SU-DHL-6 (cell line): ENCODE results near the gene ATP7A.

Source experiments
- H2AFZ ChIP-seq: fragments of 200-600 bp; sonication (generic); 2 replicates; pipeline ENCODE4 v1.6.1; 2014; ENCODE audit warnings: low read depth, mild to moderate bottlenecking, moderate library complexity, mixed read lengths, antibody characterized with exemption, low read length; ENCODE audit not compliant: severe bottlenecking
- H3F3A ChIP-seq: fragments of 200-600 bp; shearing (Covaris generic); 2 replicates; pipeline ENCODE4 v1.6.0; 2016; ENCODE audit warnings: antibody characterized with exemption, mild to moderate bottlenecking; ENCODE audit not compliant: insufficient read depth
- H3K27ac ChIP-seq: fragments of 200-600 bp; sonication (generic); 2 replicates; pipeline ENCODE4 v1.5.1; 2016; ENCODE audit warnings: low read depth, mild to moderate bottlenecking, low read length, moderate library complexity, mixed read lengths
- H3K27me3 ChIP-seq: fragments of 200-600 bp; sonication (generic), shearing (Covaris generic); 2 replicates; pipeline ENCODE4 v1.6.0; 2014; ENCODE audit warnings: mild to moderate bottlenecking, low read length
- H3K36me3 ChIP-seq: fragments of 200-600 bp; sonication (generic); 2 replicates; pipeline ENCODE4 v1.6.1; 2014; ENCODE audit warnings: mild to moderate bottlenecking, low read length, mixed read lengths
- H3K4me2 ChIP-seq: fragments of 300-600, 200-600 bp; shearing (Covaris generic), sonication (generic); 2 replicates; pipeline ENCODE4 v1.6.0; 2014; ENCODE audit warnings: low read length, low read depth, mild to moderate bottlenecking; ENCODE audit not compliant: poor library complexity, severe bottlenecking
- H3K4me3 ChIP-seq: fragments of 200-600 bp; sonication (generic); 2 replicates; pipeline ENCODE4 v1.5.1; 2014; ENCODE audit warnings: antibody characterized with exemption, low read length, mild to moderate bottlenecking, mixed read lengths; ENCODE audit not compliant: insufficient read depth, poor library complexity, severe bottlenecking
- H3K79me2 ChIP-seq: fragments of 200-600 bp; sonication (generic); 2 replicates; pipeline ENCODE4 v1.6.1; 2014; ENCODE audit warnings: mild to moderate bottlenecking, low read length, moderate library complexity; ENCODE audit not compliant: insufficient read depth
- H3K9ac ChIP-seq: fragments of 200-600 bp; sonication (generic); 2 replicates; pipeline ENCODE4 v1.7.0; 2014; ENCODE audit warnings: mild to moderate bottlenecking, low read length
- H3K9me2 ChIP-seq: fragments of 200-600 bp; sonication (generic); replicated peaks from 2 replicates; pipeline ENCODE4 v1.6.1; 2014; ENCODE audit warnings: low read length; ENCODE audit not compliant: insufficient read depth
- H3K9me3 ChIP-seq: fragments of 200-600 bp; sonication (generic); 2 replicates; pipeline ENCODE4 v1.6.1; 2014; ENCODE audit warnings: low read length, mixed read lengths; ENCODE audit not compliant: insufficient read depth
- H4K20me1 ChIP-seq: fragments of 200-600 bp; sonication (generic); 2 replicates; pipeline ENCODE4 v1.6.1; 2014; ENCODE audit warnings: low read depth, mild to moderate bottlenecking, antibody characterized with exemption, low read length, moderate library complexity, mixed read lengths
- CTCF ChIP-seq: fragments of 200-600 bp; sonication (generic); IDR thresholded peaks from one replicate; pipeline ENCODE4 v1.5.1; 2017; ENCODE audit warnings: antibody characterized with exemption, mild to moderate bottlenecking, low read length, moderate library complexity; ENCODE audit not compliant: insufficient read depth, poor library complexity, severe bottlenecking
- EZH2phosphoT487 ChIP-seq: fragments of 200-600 bp; sonication (generic), shearing (Covaris generic); conservative IDR thresholded peaks from 2 replicates; pipeline ENCODE4 v1.6.1; 2018; ENCODE audit warnings: mild to moderate bottlenecking, antibody characterized with exemption, low read length, moderate library complexity, mixed read lengths

ATP7A gene

DNA sequence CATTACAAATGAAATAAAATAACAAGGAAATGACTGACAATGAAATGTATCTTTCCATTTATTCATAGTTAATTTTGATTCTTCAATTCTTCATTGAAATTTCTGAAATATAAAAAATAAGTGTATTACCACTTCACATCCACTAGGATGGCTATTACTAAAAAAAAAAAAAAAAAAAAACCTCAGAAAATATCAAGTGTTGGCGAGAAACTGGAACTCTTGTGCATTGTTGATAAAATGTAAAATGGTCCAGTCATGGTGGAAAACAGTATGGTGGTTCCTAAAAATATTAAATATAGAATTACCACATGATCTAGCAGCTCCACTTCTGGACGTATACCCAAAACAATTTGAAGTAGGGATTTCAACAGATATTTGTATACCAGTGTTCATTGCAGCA is 36.1 kb downstream of the ATP7A start:
- Histone ChIP-seq H3K9me3 (no peaks in the 10 kb centered on the region), H4K20me1 (no peaks in the 10 kb centered on the region), H3K9me2 (no peaks in the 10 kb centered on the region), H3K4me2 (no peak overlapping the region), H3K36me3 (no peaks in the 10 kb centered on the region), H3K4me3 (no peak overlapping the region), H3F3A (no peaks in the 10 kb centered on the region; the same call in 1 of the 2 replicates), H3K9ac (no peak overlapping the region), H3K27ac (no peak overlapping the region), H3K79me2 (no peaks in the 10 kb centered on the region), H3K27me3 (no peaks in the 10 kb centered on the region), H2AFZ (no peak overlapping the region)
- TF ChIP-seq EZH2phosphoT487 (no peak), CTCF (no peak)

- Histone ChIP-seq H3K4me3 (no peak overlapping the region), H3K4me2 (no peak overlapping the region), H3K9me3 (no peaks in the 10 kb centered on the region), H3K36me3 (no peaks in the 10 kb centered on the region), H2AFZ (no peak overlapping the region), H3K9ac (no peak overlapping the region), H3K79me2 (no peaks in the 10 kb centered on the region), H3K27ac (no peak overlapping the region), H4K20me1 (no peaks in the 10 kb centered on the region), H3F3A (no peaks in the 10 kb centered on the region), H3K27me3 (no peaks in the 10 kb centered on the region), H3K9me2 (no peaks in the 10 kb centered on the region)
- no peak for TF ChIP-seq EZH2phosphoT487
- TF ChIP-seq CTCF: no peak
Observed at GRCh38 chrX:77949840-77950239, 39.3 kb downstream of the ATP7A start.

GRCh38 chrX:77952173-77952572 is 41.7 kb downstream of the ATP7A start:
- TF ChIP-seq CTCF: no peak
- TF ChIP-seq EZH2phosphoT487: no peak
- Histone ChIP-seq H3K4me3 (no peak overlapping the region), H2AFZ (no peak overlapping the region), H3K27ac (no peak overlapping the region), H3K36me3 (no peaks in the 10 kb centered on the region), H3K9ac (no peak overlapping the region), H3K4me2 (no peak overlapping the region), H3K79me2 (no peaks in the 10 kb centered on the region), H3K9me2 (no peaks in the 10 kb centered on the region), H4K20me1 (no peaks in the 10 kb centered on the region), H3K27me3 (no peaks in the 10 kb centered on the region), H3K9me3 (no peaks in the 10 kb centered on the region), H3F3A (no peaks in the 10 kb centered on the region)
